Muscle layer of duodenum (tissue), 2 donors: Measurements from ENCODE around the gene PPP5C.
"Not testable (repeated sequence)": the region's sequence is repeated elsewhere in the genome, so short reads cannot be mapped to it uniquely, and the experiment has no call there.

Experiments used
- H3K27ac ChIP-seq: one replicate; pipeline ENCODE4 v1.7.0; 2013; ENCODE audit warnings: mild to moderate bottlenecking, low read length
- H3K27me3 ChIP-seq: one replicate; pipeline ENCODE4 v1.7.0; 2013; ENCODE audit warnings: low read depth, mild to moderate bottlenecking, control low read depth, low read length
- H3K36me3 ChIP-seq, 2 donors: one replicate each; pipeline ENCODE4 v1.7.0; 2013; ENCODE audit warnings: low read length in 2 of 2, control low read depth in 1 of 2, mild to moderate bottlenecking in 1 of 2; ENCODE audit not compliant: insufficient read depth in 2 of 2, control insufficient read depth in 1 of 2
- H3K4me1 ChIP-seq, 2 donors: one replicate each; pipeline ENCODE4 v1.7.0; 2013; ENCODE audit warnings: low read length in 2 of 2, mild to moderate bottlenecking in 2 of 2, control low read depth in 1 of 2, moderate library complexity in 1 of 2; ENCODE audit not compliant: insufficient read depth in 2 of 2, control insufficient read depth in 1 of 2
- H3K4me3 ChIP-seq, 2 donors: one replicate each; pipeline ENCODE4 v1.7.0; 2013; ENCODE audit warnings: low read length in 2 of 2, low read depth in 1 of 2, mild to moderate bottlenecking in 1 of 2
- H3K9me3 ChIP-seq, 2 donors: one replicate each; pipeline ENCODE4 v1.7.0; 2013; ENCODE audit warnings: low read length in 2 of 2, control low read depth in 1 of 2, mild to moderate bottlenecking in 1 of 2; ENCODE audit not compliant: control insufficient read depth in 1 of 2
- donor health status: healthy.

Gene PPP5C

GRCh38 chr19:46311444-46311843 is 35.4 kb upstream of the PPP5C start:
- peaks cover 4 to 48% of the 10 kb centered on the region in 2 donors for H3K36me3 ChIP-seq
- H3K4me1 ChIP-seq = no peaks in the 10 kb centered on the region
- H3K27ac ChIP-seq = no peak overlapping the region

GRCh38 chr19:46313540-46314469 is 33.1 kb upstream of the PPP5C start:
- H3K9me3 ChIP-seq, H3K4me1 ChIP-seq, H3K27ac ChIP-seq, H3K27me3 ChIP-seq, H3K4me3 ChIP-seq: not testable (repeated sequence)
- peaks cover 4 to 44% of the 10 kb centered on the region in 2 donors for H3K36me3 ChIP-seq

More at GRCh38 chr19:46311444-46311843, 35.4 kb upstream of the PPP5C start:
- Histone ChIP-seq H3K9me3 (no peaks in the 10 kb centered on the region), H3K4me3 (no peak overlapping the region), H3K27me3 (no peaks in the 10 kb centered on the region)

GRCh38 chr19:46317339-46317738 is 29.5 kb upstream of the PPP5C start:
- H3K27ac ChIP-seq = no peak overlapping the region
- no peak overlapping the region for H3K4me3 ChIP-seq
- no peaks in the 10 kb centered on the region for H3K27me3 ChIP-seq
- no peaks in the 10 kb centered on the region for H3K9me3 ChIP-seq
- peaks cover 0 to 35% of the 10 kb centered on the region in 2 donors for H3K36me3 ChIP-seq
- no peaks in the 10 kb centered on the region for H3K4me1 ChIP-seq

GRCh38 chr19:46319613-46320012 is 27.3 kb upstream of the PPP5C start:
- Histone ChIP-seq H3K27ac (no peak overlapping the region), H3K27me3 (no peaks in the 10 kb centered on the region), H3K9me3 (no peaks in the 10 kb centered on the region), H3K4me3 (no peak overlapping the region), H3K36me3 (peaks cover 5 to 45% of the 10 kb centered on the region in 2 donors), H3K4me1 (no peaks in the 10 kb centered on the region)

GRCh38 chr19:46320559-46320958 is 26.3 kb upstream of the PPP5C start:
- no peaks in the 10 kb centered on the region for H3K4me1 ChIP-seq
- no peak overlapping the region for H3K4me3 ChIP-seq
- no peak overlapping the region for H3K27ac ChIP-seq
- H3K9me3 ChIP-seq = no peaks in the 10 kb centered on the region
- H3K36me3 ChIP-seq = peaks cover 9 to 49% of the 10 kb centered on the region in 2 donors
- H3K27me3 ChIP-seq = no peaks in the 10 kb centered on the region

- H3K9me3 ChIP-seq = peaks cover 7 to 9% of the 10 kb centered on the region in 2 donors
- peaks cover 20 to 60% of the 10 kb centered on the region in 2 donors for H3K36me3 ChIP-seq
- H3K27me3 ChIP-seq = no peaks in the 10 kb centered on the region
- no peaks in the 10 kb centered on the region for H3K4me1 ChIP-seq
- H3K4me3 ChIP-seq = no peak overlapping the region
- H3K27ac ChIP-seq = no peak overlapping the region
These were observed 25.2 kb upstream of the PPP5C start for GRCh38 chr19:46321653-46322052.

GRCh38 chr19:46323227-46323626 is 23.7 kb upstream of the PPP5C start:
- Histone ChIP-seq H3K9me3 (peaks cover 9 to 20% of the 10 kb centered on the region in 2 donors), H3K36me3 (peaks cover 20 to 64% of the 10 kb centered on the region in 2 donors)
- not testable (repeated sequence) for H3K27me3 ChIP-seq, H3K4me3 ChIP-seq, H3K4me1 ChIP-seq, H3K27ac ChIP-seq

- H3K4me3 ChIP-seq = no peak overlapping the region
- H3K4me1 ChIP-seq = no peaks in the 10 kb centered on the region
- H3K36me3 ChIP-seq = peaks cover 20 to 74% of the 10 kb centered on the region in 2 donors
- peaks cover 9 to 20% of the 10 kb centered on the region in 2 donors for H3K9me3 ChIP-seq
- H3K27me3 ChIP-seq = no peaks in the 10 kb centered on the region
- no peak overlapping the region for H3K27ac ChIP-seq
These were observed 22.6 kb upstream of the PPP5C start for GRCh38 chr19:46324277-46324676.

- no peaks in the 10 kb centered on the region for H3K4me1 ChIP-seq
- peaks cover 9 to 20% of the 10 kb centered on the region in 2 donors for H3K9me3 ChIP-seq
- no peaks in the 10 kb centered on the region for H3K27me3 ChIP-seq
- H3K36me3 ChIP-seq = peaks cover 20 to 74% of the 10 kb centered on the region in 2 donors
- H3K4me3 ChIP-seq = no peak overlapping the region
- no peak overlapping the region for H3K27ac ChIP-seq
These were observed 20.3 kb upstream of the PPP5C start for GRCh38 chr19:46326608-46327007.

- Histone ChIP-seq H3K9me3 (peaks cover 9 to 20% of the 10 kb centered on the region in 2 donors), H3K36me3 (peaks cover 20 to 72% of the 10 kb centered on the region in 2 donors), H3K27ac (no peak overlapping the region), H3K27me3 (no peaks in the 10 kb centered on the region), H3K4me1 (no peaks in the 10 kb centered on the region), H3K4me3 (peak overlapping the region in 1 of 2 donors; percentile 23)
These were observed 18.8 kb upstream of the PPP5C start for GRCh38 chr19:46328079-46328478.

- Histone ChIP-seq H3K36me3 (peaks cover 12 to 58% of the 10 kb centered on the region in 2 donors), H3K4me1 (no peaks in the 10 kb centered on the region), H3K27ac (no peak overlapping the region), H3K4me3 (no peak overlapping the region), H3K27me3 (no peaks in the 10 kb centered on the region), H3K9me3 (peaks cover 9 to 20% of the 10 kb centered on the region in 2 donors)
These were observed 16.5 kb upstream of the PPP5C start for GRCh38 chr19:46330319-46330918.
